HL-60 (cell line): ENCODE measurements around the gene TSEN2.
A peak's percentile ranks its signal among the peaks of the same experiment; 100 is the strongest.

Experiments used
- DNase-seq, 2 experiments: peaks; one replicate each; pipeline ENCODE4 v3.0.0-alpha.2; 2010 to 2020; ENCODE audit warnings: low read depth in 1 of 2, low spot score in 1 of 2
- H3K27ac ChIP-seq: fragments of 250-450 bp; sonication (Bioruptor Pico); replicated peaks from 2 replicates; pipeline ENCODE4 v1.5.1; 2020; ENCODE audit warnings: mild to moderate bottlenecking, moderate library complexity
- H3K27me3 ChIP-seq: fragments of 250-450 bp; sonication (Bioruptor Pico); 2 replicates; pipeline ENCODE4 v1.5.1; 2021; ENCODE audit warnings: mild to moderate bottlenecking, moderate library complexity; ENCODE audit not compliant: insufficient read depth, poor library complexity, severe bottlenecking
- H3K4me3 ChIP-seq: replicated peaks from 2 replicates; pipeline ENCODE4 v1.5.1; 2011; ENCODE audit warnings: mild to moderate bottlenecking, control low read depth, low read length; ENCODE audit not compliant: insufficient read depth
- GABPA ChIP-seq: IDR thresholded peaks from 2 replicates; pipeline ENCODE4 v1.6.1; 2012; ENCODE audit warnings: low read depth
- POLR2AphosphoS5 ChIP-seq: IDR thresholded peaks from 2 replicates; pipeline ENCODE4 v1.6.1; 2012; ENCODE audit warnings: low read depth
- SPI1 ChIP-seq: IDR thresholded peaks from 2 replicates; pipeline ENCODE4 v1.6.1; 2012; ENCODE audit warnings: low read depth, mild to moderate bottlenecking, borderline replicate concordance
- TF ChIP-seq, protein P1 (sequence below): IDR thresholded peaks from 2 replicates; pipeline ENCODE4 v1.6.1; 2012; ENCODE audit warnings: low read depth; ENCODE audit not compliant: insufficient replicate concordance
- TF ChIP-seq, protein P2 (sequence below): IDR thresholded peaks from one replicate; pipeline ENCODE4 v1.5.1; 2011; ENCODE audit warnings: low read length, control low read depth, inconsistent platforms; ENCODE audit not compliant: insufficient read depth

TSEN2 gene

DNA sequence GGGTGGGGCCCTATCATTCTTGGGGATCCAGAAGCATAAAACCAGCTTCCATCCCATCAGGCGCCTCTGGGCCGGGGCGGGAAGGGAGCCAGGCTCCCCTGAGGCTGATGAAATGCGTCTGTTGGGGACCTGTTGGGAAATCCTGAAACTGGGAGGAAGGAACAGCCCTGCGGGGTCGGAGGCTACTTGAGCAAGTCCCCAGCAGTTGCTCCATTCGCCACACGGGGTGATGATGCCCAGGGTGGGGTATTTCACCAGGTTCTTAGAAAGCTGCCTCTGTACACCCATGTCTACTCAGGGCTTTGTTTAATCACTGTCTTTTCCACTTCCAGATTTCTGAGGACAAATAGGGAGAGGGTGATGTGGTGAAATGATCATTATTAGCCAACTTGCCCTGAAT lies 25.4 kb upstream of the TSEN2 start:
- Histone ChIP-seq H3K27me3 (no peaks in the 10 kb centered on the region), H3K27ac (peak overlapping the region; percentile 43), H3K4me3 (no peak overlapping the region)
- DNase-seq = peak; percentile 84 to 94
- TF ChIP-seq SPI1 = no peak; the same call in 1 of the 2 replicates
- TF ChIP-seq, protein P1, sequence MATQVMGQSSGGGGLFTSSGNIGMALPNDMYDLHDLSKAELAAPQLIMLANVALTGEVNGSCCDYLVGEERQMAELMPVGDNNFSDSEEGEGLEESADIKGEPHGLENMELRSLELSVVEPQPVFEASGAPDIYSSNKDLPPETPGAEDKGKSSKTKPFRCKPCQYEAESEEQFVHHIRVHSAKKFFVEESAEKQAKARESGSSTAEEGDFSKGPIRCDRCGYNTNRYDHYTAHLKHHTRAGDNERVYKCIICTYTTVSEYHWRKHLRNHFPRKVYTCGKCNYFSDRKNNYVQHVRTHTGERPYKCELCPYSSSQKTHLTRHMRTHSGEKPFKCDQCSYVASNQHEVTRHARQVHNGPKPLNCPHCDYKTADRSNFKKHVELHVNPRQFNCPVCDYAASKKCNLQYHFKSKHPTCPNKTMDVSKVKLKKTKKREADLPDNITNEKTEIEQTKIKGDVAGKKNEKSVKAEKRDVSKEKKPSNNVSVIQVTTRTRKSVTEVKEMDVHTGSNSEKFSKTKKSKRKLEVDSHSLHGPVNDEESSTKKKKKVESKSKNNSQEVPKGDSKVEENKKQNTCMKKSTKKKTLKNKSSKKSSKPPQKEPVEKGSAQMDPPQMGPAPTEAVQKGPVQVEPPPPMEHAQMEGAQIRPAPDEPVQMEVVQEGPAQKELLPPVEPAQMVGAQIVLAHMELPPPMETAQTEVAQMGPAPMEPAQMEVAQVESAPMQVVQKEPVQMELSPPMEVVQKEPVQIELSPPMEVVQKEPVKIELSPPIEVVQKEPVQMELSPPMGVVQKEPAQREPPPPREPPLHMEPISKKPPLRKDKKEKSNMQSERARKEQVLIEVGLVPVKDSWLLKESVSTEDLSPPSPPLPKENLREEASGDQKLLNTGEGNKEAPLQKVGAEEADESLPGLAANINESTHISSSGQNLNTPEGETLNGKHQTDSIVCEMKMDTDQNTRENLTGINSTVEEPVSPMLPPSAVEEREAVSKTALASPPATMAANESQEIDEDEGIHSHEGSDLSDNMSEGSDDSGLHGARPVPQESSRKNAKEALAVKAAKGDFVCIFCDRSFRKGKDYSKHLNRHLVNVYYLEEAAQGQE = no peak
- TF ChIP-seq GABPA = no peak
- TF ChIP-seq, protein P2, sequence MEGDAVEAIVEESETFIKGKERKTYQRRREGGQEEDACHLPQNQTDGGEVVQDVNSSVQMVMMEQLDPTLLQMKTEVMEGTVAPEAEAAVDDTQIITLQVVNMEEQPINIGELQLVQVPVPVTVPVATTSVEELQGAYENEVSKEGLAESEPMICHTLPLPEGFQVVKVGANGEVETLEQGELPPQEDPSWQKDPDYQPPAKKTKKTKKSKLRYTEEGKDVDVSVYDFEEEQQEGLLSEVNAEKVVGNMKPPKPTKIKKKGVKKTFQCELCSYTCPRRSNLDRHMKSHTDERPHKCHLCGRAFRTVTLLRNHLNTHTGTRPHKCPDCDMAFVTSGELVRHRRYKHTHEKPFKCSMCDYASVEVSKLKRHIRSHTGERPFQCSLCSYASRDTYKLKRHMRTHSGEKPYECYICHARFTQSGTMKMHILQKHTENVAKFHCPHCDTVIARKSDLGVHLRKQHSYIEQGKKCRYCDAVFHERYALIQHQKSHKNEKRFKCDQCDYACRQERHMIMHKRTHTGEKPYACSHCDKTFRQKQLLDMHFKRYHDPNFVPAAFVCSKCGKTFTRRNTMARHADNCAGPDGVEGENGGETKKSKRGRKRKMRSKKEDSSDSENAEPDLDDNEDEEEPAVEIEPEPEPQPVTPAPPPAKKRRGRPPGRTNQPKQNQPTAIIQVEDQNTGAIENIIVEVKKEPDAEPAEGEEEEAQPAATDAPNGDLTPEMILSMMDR = peak; percentile 27
- TF ChIP-seq POLR2AphosphoS5 = 0 out of 2 replicates have a peak, but pooled peaks have one; percentile 26

DNA sequence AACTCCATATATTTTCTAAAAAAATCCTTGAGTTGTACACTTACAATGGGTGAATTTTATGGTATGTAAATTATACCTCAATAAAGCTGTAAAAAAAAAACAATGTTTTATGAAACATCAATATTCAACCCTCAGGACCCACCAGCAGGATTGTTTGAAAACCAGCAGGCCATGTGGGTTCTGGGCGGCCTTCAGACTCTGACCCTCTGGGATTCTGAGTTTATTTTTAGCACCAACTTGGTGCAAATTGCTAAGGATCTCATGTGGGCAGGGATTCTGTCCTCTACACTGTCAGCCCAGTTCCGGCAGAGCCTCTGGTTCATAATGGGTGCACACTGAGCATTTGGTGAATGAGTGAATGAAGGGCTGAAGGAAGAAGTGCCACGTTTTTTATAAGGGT lies 24.2 kb upstream of the TSEN2 start:
- Histone ChIP-seq H3K4me3 (no peak overlapping the region), H3K27me3 (no peaks in the 10 kb centered on the region), H3K27ac (no peak overlapping the region)
- DNase-seq = no peak
- TF ChIP-seq, protein P1 = no peak

DNA sequence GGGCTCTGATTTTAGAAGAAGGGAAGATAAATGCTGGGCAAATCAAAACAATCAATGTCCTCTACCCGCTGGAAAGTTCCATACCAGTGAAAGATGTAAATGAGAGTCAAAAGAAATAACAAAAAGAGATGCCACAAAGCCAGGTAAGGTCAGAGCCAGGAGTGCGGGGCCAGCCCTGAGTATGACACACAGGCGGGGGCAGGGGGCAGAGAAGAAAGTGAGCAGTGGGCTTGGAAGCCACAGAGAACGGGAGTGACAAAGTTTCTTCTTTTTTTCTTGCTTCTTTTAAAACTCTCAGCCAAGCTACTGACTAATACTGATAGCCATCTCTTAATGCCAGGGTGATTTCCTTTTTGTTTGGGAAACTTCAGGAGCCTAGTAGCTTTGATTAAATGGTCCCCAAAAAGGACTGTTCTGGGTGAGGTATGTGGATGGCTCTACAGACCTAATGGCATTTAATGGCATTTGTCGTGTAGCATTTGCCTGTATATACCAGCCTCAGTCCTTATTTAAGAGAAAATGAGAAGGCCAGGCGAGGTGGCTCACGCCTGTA lies 23.1 kb upstream of the TSEN2 start:
- DNase-seq = no peak
- Histone ChIP-seq H3K27me3 (no peaks in the 10 kb centered on the region), H3K4me3 (no peak overlapping the region), H3K27ac (peak overlapping the region; percentile 66)
- TF ChIP-seq GABPA = no peak

DNA sequence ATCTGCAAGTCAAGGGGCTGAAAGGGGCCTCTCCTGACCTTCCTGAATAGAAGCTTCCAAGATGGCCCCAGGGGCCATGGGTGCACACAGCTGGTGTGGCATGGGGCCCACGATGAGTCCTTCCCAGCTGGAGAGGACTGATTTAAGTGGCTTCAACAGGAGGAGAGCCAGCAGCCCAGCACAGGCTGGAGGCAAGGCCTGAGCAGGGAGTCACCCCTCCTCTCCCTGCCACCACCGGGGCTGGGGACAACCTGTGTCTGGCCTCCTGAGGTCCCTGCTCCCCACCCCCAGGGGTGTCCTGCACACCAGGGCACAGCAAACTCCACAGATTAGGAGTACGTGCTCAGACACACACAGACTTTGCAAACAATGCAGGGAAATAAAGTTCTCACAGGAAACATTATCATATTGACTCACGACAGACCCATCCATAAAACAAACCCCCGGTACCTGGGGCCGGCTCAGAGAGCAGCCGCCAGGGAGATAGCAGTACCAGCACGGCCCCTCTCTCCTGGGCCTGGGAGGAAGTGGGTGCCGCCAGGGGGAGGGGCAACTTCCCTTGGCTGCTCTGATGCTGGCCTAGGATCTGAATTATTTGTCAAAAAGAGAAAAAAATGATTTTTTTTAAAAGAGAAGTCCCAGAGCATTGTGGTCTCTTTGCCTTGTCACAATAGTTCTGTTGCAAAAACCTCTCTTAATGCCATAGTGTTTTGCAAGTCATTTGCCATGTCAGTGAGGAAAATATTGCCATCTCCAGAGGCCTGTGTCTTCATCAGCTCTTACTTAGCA lies 21.9 kb upstream of the TSEN2 start:
- Histone ChIP-seq H3K4me3 (no peak overlapping the region), H3K27ac (peak overlapping the region; percentile 66), H3K27me3 (no peaks in the 10 kb centered on the region)
- peak; percentile 71 to 85 for DNase-seq
- TF ChIP-seq, protein P1 = peak; percentile 16
- TF ChIP-seq SPI1 = peak; percentile 90
- peak; percentile 54 for TF ChIP-seq POLR2AphosphoS5
- no peak for TF ChIP-seq GABPA
- TF ChIP-seq, protein P2 = no peak
